H1 (cell line): ENCODE results near the gene MRPL39.

Experiments
- E2F6 ChIP-seq: IDR thresholded peaks from 2 replicates; pipeline ENCODE4 v1.6.1; 2012; ENCODE audit warnings: inconsistent platforms
- EZH2 ChIP-seq: fragments of 200-600 bp; sonication (generic); IDR thresholded peaks from 2 replicates; pipeline ENCODE4 v1.7.1; 2012; ENCODE audit warnings: low read depth, mild to moderate bottlenecking, moderate library complexity, low read length, inconsistent platforms; ENCODE audit not compliant: severe bottlenecking
- SIN3A ChIP-seq, 2 experiments: IDR thresholded peaks in 1 of 2; conservative IDR thresholded peaks in 1 of 2; 2 replicates each; pipeline ENCODE4 v1.6.1; 2011 to 2012; ENCODE audit warnings: low read length in 2 of 2, improper control_type of control experiment in 1 of 2, low read depth in 1 of 2, mild to moderate bottlenecking in 1 of 2

- TF ChIP-seq SIN3A (conservative IDR thresholded peaks at IDR 0.05 in 1 of 2, IDR thresholded peaks at IDR 0.05 in 1 of 2; ENCODE audit: low read depth in 1 of 2, low read length in 2 of 2) (no peak), EZH2 (no peak), E2F6 (no peak)
Measured at GRCh38 chr21:25560891-25561290, 46.4 kb downstream of the MRPL39 start.
